ENCODE data around the gene CLNK. TPM values are rescaled to one million over a fixed set of nuclear protein-coding genes. Genes with fewer than 3 reads are reported as not detected.

Gene CLNK
- total and polyA plus RNA-seq, 4 donors, result under 0.01 to 0.01 (median under 0.01) TPM; not detected in 1

DNA sequence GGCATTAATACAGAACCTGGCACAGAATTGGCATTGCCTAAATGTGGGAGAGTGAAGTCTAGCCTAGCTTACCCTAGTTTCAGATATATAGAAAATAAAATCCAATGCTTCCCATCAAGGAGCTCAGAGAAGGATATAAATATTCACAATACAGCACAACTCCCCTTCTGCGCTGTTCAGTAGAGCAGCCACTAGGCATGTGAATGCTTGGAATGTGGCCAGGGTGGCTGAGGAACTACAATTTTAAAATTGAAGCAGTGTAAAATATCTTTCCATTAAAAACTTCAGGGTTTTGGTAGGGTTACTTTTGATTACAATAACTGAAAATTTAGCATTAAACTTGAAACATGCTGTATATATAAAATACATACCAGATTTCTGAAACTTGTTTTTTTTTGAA, 246.8 kb downstream of the CLNK start:
- 87% methylated on average over 1 of the region's 1 CpG for WGBS

More for the DNA sequence above, 246.8 kb downstream of the CLNK start:
- TF ChIP-seq, protein P1, sequence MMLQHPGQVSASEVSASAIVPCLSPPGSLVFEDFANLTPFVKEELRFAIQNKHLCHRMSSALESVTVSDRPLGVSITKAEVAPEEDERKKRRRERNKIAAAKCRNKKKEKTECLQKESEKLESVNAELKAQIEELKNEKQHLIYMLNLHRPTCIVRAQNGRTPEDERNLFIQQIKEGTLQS (IDR thresholded peaks at IDR 0.05), result no peak
- TF ChIP-seq, protein P2, sequence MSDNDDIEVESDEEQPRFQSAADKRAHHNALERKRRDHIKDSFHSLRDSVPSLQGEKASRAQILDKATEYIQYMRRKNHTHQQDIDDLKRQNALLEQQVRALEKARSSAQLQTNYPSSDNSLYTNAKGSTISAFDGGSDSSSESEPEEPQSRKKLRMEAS (IDR thresholded peaks at IDR 0.05), result no peak
- TF ChIP-seq FOXA1 (IDR thresholded peaks at IDR 0.05), result no peak
- TF ChIP-seq JUND (IDR thresholded peaks at IDR 0.05), result no peak
- TF ChIP-seq, protein P3, sequence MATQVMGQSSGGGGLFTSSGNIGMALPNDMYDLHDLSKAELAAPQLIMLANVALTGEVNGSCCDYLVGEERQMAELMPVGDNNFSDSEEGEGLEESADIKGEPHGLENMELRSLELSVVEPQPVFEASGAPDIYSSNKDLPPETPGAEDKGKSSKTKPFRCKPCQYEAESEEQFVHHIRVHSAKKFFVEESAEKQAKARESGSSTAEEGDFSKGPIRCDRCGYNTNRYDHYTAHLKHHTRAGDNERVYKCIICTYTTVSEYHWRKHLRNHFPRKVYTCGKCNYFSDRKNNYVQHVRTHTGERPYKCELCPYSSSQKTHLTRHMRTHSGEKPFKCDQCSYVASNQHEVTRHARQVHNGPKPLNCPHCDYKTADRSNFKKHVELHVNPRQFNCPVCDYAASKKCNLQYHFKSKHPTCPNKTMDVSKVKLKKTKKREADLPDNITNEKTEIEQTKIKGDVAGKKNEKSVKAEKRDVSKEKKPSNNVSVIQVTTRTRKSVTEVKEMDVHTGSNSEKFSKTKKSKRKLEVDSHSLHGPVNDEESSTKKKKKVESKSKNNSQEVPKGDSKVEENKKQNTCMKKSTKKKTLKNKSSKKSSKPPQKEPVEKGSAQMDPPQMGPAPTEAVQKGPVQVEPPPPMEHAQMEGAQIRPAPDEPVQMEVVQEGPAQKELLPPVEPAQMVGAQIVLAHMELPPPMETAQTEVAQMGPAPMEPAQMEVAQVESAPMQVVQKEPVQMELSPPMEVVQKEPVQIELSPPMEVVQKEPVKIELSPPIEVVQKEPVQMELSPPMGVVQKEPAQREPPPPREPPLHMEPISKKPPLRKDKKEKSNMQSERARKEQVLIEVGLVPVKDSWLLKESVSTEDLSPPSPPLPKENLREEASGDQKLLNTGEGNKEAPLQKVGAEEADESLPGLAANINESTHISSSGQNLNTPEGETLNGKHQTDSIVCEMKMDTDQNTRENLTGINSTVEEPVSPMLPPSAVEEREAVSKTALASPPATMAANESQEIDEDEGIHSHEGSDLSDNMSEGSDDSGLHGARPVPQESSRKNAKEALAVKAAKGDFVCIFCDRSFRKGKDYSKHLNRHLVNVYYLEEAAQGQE (IDR thresholded peaks at IDR 0.05), result no peak
- no peak for TF ChIP-seq NR2F2 (IDR thresholded peaks at IDR 0.05)
- no peak for TF ChIP-seq FOXA2 (IDR thresholded peaks at IDR 0.05)
- no peak for TF ChIP-seq YY1 (IDR thresholded peaks at IDR 0.05)
- TF ChIP-seq, protein P4, sequence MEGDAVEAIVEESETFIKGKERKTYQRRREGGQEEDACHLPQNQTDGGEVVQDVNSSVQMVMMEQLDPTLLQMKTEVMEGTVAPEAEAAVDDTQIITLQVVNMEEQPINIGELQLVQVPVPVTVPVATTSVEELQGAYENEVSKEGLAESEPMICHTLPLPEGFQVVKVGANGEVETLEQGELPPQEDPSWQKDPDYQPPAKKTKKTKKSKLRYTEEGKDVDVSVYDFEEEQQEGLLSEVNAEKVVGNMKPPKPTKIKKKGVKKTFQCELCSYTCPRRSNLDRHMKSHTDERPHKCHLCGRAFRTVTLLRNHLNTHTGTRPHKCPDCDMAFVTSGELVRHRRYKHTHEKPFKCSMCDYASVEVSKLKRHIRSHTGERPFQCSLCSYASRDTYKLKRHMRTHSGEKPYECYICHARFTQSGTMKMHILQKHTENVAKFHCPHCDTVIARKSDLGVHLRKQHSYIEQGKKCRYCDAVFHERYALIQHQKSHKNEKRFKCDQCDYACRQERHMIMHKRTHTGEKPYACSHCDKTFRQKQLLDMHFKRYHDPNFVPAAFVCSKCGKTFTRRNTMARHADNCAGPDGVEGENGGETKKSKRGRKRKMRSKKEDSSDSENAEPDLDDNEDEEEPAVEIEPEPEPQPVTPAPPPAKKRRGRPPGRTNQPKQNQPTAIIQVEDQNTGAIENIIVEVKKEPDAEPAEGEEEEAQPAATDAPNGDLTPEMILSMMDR (IDR thresholded peaks at IDR 0.05; ENCODE audit: low read depth, low read length, missing input control), result no peak
- no peak for TF ChIP-seq HNF4A (conservative IDR thresholded peaks at IDR 0.05)
- no peak for TF ChIP-seq SP1 (IDR thresholded peaks at IDR 0.05)
- TF ChIP-seq TAF1 (conservative IDR thresholded peaks at IDR 0.05), result no peak
- no peak for TF ChIP-seq RAD21 (IDR thresholded peaks at IDR 0.05)
- no peak for TF ChIP-seq GABPA (IDR thresholded peaks at IDR 0.05 in 1 of 2, conservative IDR thresholded peaks at IDR 0.05 in 1 of 2)
- TF ChIP-seq EGR1 (IDR thresholded peaks at IDR 0.05; ENCODE audit: low read depth in 2 of 2), result no peak
- TF ChIP-seq HNF4G (IDR thresholded peaks at IDR 0.05), result no peak
- TF ChIP-seq, protein P5, sequence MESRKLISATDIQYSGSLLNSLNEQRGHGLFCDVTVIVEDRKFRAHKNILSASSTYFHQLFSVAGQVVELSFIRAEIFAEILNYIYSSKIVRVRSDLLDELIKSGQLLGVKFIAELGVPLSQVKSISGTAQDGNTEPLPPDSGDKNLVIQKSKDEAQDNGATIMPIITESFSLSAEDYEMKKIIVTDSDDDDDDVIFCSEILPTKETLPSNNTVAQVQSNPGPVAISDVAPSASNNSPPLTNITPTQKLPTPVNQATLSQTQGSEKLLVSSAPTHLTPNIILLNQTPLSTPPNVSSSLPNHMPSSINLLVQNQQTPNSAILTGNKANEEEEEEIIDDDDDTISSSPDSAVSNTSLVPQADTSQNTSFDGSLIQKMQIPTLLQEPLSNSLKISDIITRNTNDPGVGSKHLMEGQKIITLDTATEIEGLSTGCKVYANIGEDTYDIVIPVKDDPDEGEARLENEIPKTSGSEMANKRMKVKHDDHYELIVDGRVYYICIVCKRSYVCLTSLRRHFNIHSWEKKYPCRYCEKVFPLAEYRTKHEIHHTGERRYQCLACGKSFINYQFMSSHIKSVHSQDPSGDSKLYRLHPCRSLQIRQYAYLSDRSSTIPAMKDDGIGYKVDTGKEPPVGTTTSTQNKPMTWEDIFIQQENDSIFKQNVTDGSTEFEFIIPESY (IDR thresholded peaks at IDR 0.05), result no peak
- no peak for TF ChIP-seq RXRA (IDR thresholded peaks at IDR 0.05)
- Histone ChIP-seq H3K36me3 (ENCODE audit: control insufficient read depth in 4 of 4, insufficient read depth in 3 of 4, low read depth in 1 of 4, low read length in 3 of 4) (no peaks in the 10 kb centered on the region), H3K4me1 (ENCODE audit: control insufficient read depth in 4 of 4, insufficient read depth in 4 of 4, low read length in 3 of 4) (no peaks in the 10 kb centered on the region), H3K9ac (ENCODE audit: low read depth in 1 of 2, low read length in 2 of 2) (no peak overlapping the region), H3K27ac (ENCODE audit: low read depth in 1 of 2, low read length in 2 of 2) (no peak overlapping the region), H3K27me3 (ENCODE audit: control insufficient read depth in 4 of 4, insufficient read depth in 4 of 4, low read length in 3 of 4) (no peaks in the 10 kb centered on the region), H3K9me3 (ENCODE audit: control insufficient read depth in 4 of 4, low read length in 3 of 4) (peaks cover 0 to 7% (median 0%) of the 10 kb centered on the region in 4 donors), H3K4me3 (ENCODE audit: low read depth in 1 of 3, low read length in 3 of 3) (no peak overlapping the region)
- no peak for DNase-seq (ENCODE audit: low spot score)

Other genes starting within 250 kb of the CLNK start
- 10 to 100 TPM; 10.7 to 15.0 TPM for gene ZNF518B, start 227.3 kb downstream of the CLNK start, total RNA-seq
- 1 to 10 TPM; 1.4 to 3.1 TPM for gene ZNF518B, start 227.3 kb downstream of the CLNK start, polyA plus RNA-seq